PC-9 (cell line): ENCODE data around the gene ADGRV1. TPM values are rescaled to one million over a fixed set of nuclear protein-coding genes. Genes with fewer than 3 reads are reported as not detected.

Experiments
- BruUV-seq: library from RNA; stranded (reverse); fragments of 400-500 nt; replicated peaks from 2 replicates; lab custom pipeline; 2021; lab: Mats Ljungman, UMichigan
- CTCF ChIA-PET: fragments of 300-600 bp; sonication (Branson Sonifier 250); formaldehyde crosslinking; loops from one replicate; lab custom pipeline; 2022; ENCODE audit warnings: antibody characterized with exemption; lab: Charles Lee
- POLR2A ChIA-PET: fragments of 300-600 bp; sonication (Branson Sonifier 250); formaldehyde crosslinking; loops from one replicate; lab custom pipeline; 2022; ENCODE audit warnings: antibody characterized with exemption; ENCODE audit not compliant: unreplicated experiment; lab: Charles Lee
- DNase-seq, 2 experiments: peaks; one replicate each; pipeline versions ENCODE4 v3.0.0 to v3.0.0-alpha.2; 2015 to 2022; ENCODE audit warnings: mixed read lengths in 1 of 2
- H2AFZ ChIP-seq: fragments of 200-600 bp; sonication (generic); 2 replicates; pipeline ENCODE4 v1.8.1; 2017; ENCODE audit warnings: antibody characterized with exemption
- H3F3A ChIP-seq: fragments of 200-600 bp; sonication (generic); 2 replicates; pipeline ENCODE4 v1.8.1; 2017; ENCODE audit warnings: antibody characterized with exemption, mild to moderate bottlenecking, low read depth; ENCODE audit not compliant: insufficient read depth
- H3K27ac ChIP-seq: fragments of 200-600 bp; sonication (generic); 2 replicates; pipeline ENCODE4 v1.6.1; 2016; ENCODE audit warnings: mixed run types
- H3K27me3 ChIP-seq: fragments of 200-600 bp; sonication (generic); 2 replicates; pipeline ENCODE4 v1.6.1; 2016; ENCODE audit warnings: low read depth, mixed run types; ENCODE audit not compliant: insufficient read depth
- H3K36me3 ChIP-seq: fragments of 200-600 bp; sonication (generic); 2 replicates; pipeline ENCODE4 v1.6.1; 2016; ENCODE audit warnings: low read depth, mixed run types
- H3K4me1 ChIP-seq: fragments of 200-600 bp; sonication (generic); replicated peaks from 2 replicates; pipeline ENCODE4 v1.6.1; 2016; ENCODE audit warnings: mixed run types; ENCODE audit not compliant: insufficient read depth
- H3K4me2 ChIP-seq: fragments of 200-600 bp; sonication (generic); 2 replicates; pipeline ENCODE4 v1.6.1; 2017; ENCODE audit warnings: mixed run types
- H3K4me3 ChIP-seq: fragments of 200-600 bp; sonication (generic); 2 replicates; pipeline ENCODE4 v1.6.1; 2016; ENCODE audit warnings: mixed run types
- H3K79me2 ChIP-seq: fragments of 200-600 bp; sonication (generic); 2 replicates; pipeline ENCODE4 v1.6.1; 2017; ENCODE audit warnings: low read depth, mixed run types
- H3K9me2 ChIP-seq: fragments of 200-600 bp; sonication (generic); 2 replicates; pipeline ENCODE4 v1.8.1; 2017; ENCODE audit warnings: mild to moderate bottlenecking; ENCODE audit not compliant: insufficient read depth
- H3K9me3 ChIP-seq: fragments of 200-600 bp; sonication (generic); 2 replicates; pipeline ENCODE4 v1.8.1; 2016; ENCODE audit warnings: low read depth; ENCODE audit not compliant: insufficient read depth
- H4K20me1 ChIP-seq: fragments of 200-600 bp; sonication (generic); 2 replicates; pipeline ENCODE4 v1.8.1; 2017; ENCODE audit not compliant: insufficient read depth
- EZH2 ChIP-seq: fragments of 200-600 bp; sonication (generic); IDR thresholded peaks from 2 replicates; pipeline ENCODE4 v1.8.0; 2017; ENCODE audit warnings: antibody characterized with exemption, low read depth
- intact Hi-C: fragments of 100-400 bp; cut with micrococcal nuclease; formaldehyde crosslinking; loops from one replicate; pipeline ENCODE4 v1.10.0; 2022; ENCODE audit not compliant: unreplicated experiment
- total RNA-seq: library from RNA; stranded (reverse); gene quantifications from 2 replicates; pipeline ENCODE4 v1.2.3, GENCODE V29; 2021
- TF ChIP-seq, protein P1 (sequence below): fragments of 200-600 bp; sonication (generic); conservative IDR thresholded peaks from 2 replicates; pipeline ENCODE4 v1.6.1; 2017; ENCODE audit warnings: mixed run types, antibody characterized with exemption, mild to moderate bottlenecking, moderate library complexity

Gene ADGRV1
- total RNA-seq, 1 experiment from 2014 or later: 1.0 TPM

DNA sequence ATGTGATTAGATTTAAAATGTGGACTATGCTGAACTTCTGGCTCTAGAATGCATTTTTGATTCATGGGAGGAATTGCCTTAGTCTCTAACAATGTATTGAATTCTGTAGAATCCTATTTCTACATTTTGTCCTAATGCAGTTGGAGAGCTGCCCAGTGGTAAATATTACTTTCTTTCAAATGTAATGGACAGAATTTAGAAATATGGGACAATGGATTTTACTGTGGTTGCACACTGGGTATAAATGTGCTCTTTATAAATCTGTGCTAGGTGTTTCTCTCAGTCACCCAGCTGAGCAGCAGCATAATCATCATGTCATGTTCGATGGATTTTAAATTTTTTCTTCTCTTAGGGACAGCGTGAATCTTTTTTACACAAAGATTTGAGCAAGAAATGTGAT, 141.7 kb downstream of the ADGRV1 start:
- no peaks in the 10 kb centered on the region for H3K36me3 ChIP-seq
- BruUV-seq: no TSS peak
- ChIA-PET POLR2A (no interaction called here), CTCF (no interaction called here)
- no peak overlapping the region for H3K27ac ChIP-seq
- no peaks in the 10 kb centered on the region for H3K9me2 ChIP-seq
- TF ChIP-seq EZH2: no peak
- TF ChIP-seq, protein P1, sequence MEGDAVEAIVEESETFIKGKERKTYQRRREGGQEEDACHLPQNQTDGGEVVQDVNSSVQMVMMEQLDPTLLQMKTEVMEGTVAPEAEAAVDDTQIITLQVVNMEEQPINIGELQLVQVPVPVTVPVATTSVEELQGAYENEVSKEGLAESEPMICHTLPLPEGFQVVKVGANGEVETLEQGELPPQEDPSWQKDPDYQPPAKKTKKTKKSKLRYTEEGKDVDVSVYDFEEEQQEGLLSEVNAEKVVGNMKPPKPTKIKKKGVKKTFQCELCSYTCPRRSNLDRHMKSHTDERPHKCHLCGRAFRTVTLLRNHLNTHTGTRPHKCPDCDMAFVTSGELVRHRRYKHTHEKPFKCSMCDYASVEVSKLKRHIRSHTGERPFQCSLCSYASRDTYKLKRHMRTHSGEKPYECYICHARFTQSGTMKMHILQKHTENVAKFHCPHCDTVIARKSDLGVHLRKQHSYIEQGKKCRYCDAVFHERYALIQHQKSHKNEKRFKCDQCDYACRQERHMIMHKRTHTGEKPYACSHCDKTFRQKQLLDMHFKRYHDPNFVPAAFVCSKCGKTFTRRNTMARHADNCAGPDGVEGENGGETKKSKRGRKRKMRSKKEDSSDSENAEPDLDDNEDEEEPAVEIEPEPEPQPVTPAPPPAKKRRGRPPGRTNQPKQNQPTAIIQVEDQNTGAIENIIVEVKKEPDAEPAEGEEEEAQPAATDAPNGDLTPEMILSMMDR: no peak
- no peak overlapping the region for H3K4me2 ChIP-seq
- no peak overlapping the region for H2AFZ ChIP-seq
- no peaks in the 10 kb centered on the region for H3K27me3 ChIP-seq
- no peaks in the 10 kb centered on the region for H3K4me1 ChIP-seq
- H3K79me2 ChIP-seq: no peaks in the 10 kb centered on the region
- no peaks in the 10 kb centered on the region for H3F3A ChIP-seq
- no peaks in the 10 kb centered on the region for H3K9me3 ChIP-seq
- intact Hi-C loops: no loop called here
- H3K4me3 ChIP-seq: no peak overlapping the region
- DNase-seq: no peak
- H4K20me1 ChIP-seq: no peaks in the 10 kb centered on the region

DNA sequence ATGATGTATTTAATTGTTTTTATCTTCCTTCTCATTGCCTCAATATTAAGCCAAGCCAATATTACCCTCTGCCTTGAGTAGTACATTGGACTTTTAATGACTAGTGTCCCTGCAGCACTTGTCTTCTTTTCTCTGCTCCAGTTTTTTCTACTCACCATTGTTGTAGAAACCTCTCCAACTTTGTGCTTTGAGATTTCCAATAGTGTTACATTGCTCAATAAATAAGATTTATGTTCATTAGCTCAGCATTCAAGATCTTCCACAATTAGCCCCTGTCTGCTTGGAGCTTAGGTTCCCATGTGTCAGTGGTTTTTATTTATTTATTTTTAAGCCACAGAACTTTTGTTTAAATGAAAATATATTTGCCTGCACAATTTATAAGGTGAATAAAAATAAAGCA, 145.3 kb downstream of the ADGRV1 start:
- CTCF ChIA-PET: no interaction called here
- Histone ChIP-seq H3K4me2 (no peak overlapping the region), H3K9me3 (no peaks in the 10 kb centered on the region), H3K79me2 (no peaks in the 10 kb centered on the region), H3K27me3 (no peaks in the 10 kb centered on the region), H3K4me3 (no peak overlapping the region), H4K20me1 (no peaks in the 10 kb centered on the region), H3F3A (no peaks in the 10 kb centered on the region), H3K27ac (no peak overlapping the region), H2AFZ (no peak overlapping the region; the same call in 1 of the 2 replicates), H3K36me3 (no peaks in the 10 kb centered on the region), H3K9me2 (no peaks in the 10 kb centered on the region), H3K4me1 (no peaks in the 10 kb centered on the region)
- POLR2A ChIA-PET: no interaction called here
- no TSS peak for BruUV-seq
- no peak for DNase-seq
- TF ChIP-seq, protein P1: no peak
- no peak for TF ChIP-seq EZH2
- intact Hi-C loops: no loop called here

DNA sequence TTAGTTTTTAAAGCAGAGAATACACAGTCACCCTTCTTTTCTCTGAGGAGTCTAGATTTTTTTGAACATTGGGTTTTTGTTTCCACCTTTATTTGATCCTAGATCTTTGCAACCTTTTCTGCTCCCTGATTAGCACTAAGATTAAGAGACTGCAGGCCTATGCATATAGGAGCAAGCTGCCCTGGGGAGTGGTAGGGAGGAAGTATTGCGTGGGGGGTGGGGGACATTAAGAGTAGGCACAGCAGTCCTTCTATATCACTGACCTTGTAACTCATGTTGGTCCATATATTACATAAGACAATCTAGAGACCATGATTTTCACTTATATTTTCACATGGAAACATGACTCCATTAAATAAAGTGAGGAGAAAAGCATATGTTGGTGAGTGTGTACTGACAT, 149.1 kb downstream of the ADGRV1 start:
- Histone ChIP-seq H3K9me2 (no peaks in the 10 kb centered on the region; the same call in 1 of the 2 replicates), H4K20me1 (no peaks in the 10 kb centered on the region), H3K27me3 (no peaks in the 10 kb centered on the region), H2AFZ (no peak overlapping the region), H3K4me2 (no peak overlapping the region), H3K27ac (no peak overlapping the region), H3K79me2 (no peaks in the 10 kb centered on the region), H3K36me3 (no peaks in the 10 kb centered on the region), H3F3A (no peaks in the 10 kb centered on the region), H3K4me3 (no peak overlapping the region), H3K4me1 (no peaks in the 10 kb centered on the region), H3K9me3 (no peaks in the 10 kb centered on the region)
- DNase-seq: no peak
- TF ChIP-seq EZH2: no peak
- TF ChIP-seq, protein P1: no peak
- no TSS peak for BruUV-seq
- POLR2A ChIA-PET: no interaction called here
- CTCF ChIA-PET: no interaction called here
- intact Hi-C loops: loop anchor here (5.0 kb wide), 1 partner anchor 710 kb away; no protein-coding TSS in a partner anchor
